ENCODE results near the gene ASTN2. TPM values are rescaled to one million over a fixed set of nuclear protein-coding genes. Genes with fewer than 3 reads are reported as not detected.

Gene ASTN2
- total and polyA plus RNA-seq, 9 of the 15 experiments (the other 6 are each of a cell fraction or from before 2014, with no cell fraction given): 0.56 to 3.5 (median 1.9) TPM

GRCh38 chr9:116550696-116551436, 864.0 kb downstream of the ASTN2 start (continued):
- TF ChIP-seq LARP7 (IDR thresholded peaks at IDR 0.05): no peak
- TF ChIP-seq, protein P1, sequence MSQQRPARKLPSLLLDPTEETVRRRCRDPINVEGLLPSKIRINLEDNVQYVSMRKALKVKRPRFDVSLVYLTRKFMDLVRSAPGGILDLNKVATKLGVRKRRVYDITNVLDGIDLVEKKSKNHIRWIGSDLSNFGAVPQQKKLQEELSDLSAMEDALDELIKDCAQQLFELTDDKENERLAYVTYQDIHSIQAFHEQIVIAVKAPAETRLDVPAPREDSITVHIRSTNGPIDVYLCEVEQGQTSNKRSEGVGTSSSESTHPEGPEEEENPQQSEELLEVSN (IDR thresholded peaks at IDR 0.05; ENCODE audit: borderline replicate concordance in 1 of 2, extremely low read depth in 1 of 2, insufficient read depth in 1 of 2, insufficient read length in 1 of 2, low read depth in 1 of 2, low read length in 1 of 2, poor library complexity in 1 of 2, severe bottlenecking in 1 of 2): no peak
- no peak for TF ChIP-seq PRMT5 (CRISPR knock-in tag; IDR thresholded peaks at IDR 0.05)
- TF ChIP-seq PTBP1 (IDR thresholded peaks at IDR 0.05; ENCODE audit: low read depth, low read length): no peak
- TF ChIP-seq, protein P2, sequence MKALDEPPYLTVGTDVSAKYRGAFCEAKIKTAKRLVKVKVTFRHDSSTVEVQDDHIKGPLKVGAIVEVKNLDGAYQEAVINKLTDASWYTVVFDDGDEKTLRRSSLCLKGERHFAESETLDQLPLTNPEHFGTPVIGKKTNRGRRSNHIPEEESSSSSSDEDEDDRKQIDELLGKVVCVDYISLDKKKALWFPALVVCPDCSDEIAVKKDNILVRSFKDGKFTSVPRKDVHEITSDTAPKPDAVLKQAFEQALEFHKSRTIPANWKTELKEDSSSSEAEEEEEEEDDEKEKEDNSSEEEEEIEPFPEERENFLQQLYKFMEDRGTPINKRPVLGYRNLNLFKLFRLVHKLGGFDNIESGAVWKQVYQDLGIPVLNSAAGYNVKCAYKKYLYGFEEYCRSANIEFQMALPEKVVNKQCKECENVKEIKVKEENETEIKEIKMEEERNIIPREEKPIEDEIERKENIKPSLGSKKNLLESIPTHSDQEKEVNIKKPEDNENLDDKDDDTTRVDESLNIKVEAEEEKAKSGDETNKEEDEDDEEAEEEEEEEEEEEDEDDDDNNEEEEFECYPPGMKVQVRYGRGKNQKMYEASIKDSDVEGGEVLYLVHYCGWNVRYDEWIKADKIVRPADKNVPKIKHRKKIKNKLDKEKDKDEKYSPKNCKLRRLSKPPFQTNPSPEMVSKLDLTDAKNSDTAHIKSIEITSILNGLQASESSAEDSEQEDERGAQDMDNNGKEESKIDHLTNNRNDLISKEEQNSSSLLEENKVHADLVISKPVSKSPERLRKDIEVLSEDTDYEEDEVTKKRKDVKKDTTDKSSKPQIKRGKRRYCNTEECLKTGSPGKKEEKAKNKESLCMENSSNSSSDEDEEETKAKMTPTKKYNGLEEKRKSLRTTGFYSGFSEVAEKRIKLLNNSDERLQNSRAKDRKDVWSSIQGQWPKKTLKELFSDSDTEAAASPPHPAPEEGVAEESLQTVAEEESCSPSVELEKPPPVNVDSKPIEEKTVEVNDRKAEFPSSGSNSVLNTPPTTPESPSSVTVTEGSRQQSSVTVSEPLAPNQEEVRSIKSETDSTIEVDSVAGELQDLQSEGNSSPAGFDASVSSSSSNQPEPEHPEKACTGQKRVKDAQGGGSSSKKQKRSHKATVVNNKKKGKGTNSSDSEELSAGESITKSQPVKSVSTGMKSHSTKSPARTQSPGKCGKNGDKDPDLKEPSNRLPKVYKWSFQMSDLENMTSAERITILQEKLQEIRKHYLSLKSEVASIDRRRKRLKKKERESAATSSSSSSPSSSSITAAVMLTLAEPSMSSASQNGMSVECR (CRISPR knock-in tag; IDR thresholded peaks at IDR 0.05): no peak
- TF ChIP-seq CC2D1A (IDR thresholded peaks at IDR 0.05): no peak
- 0 out of 2 replicates have a peak, but pooled peaks have one; percentile 30 for TF ChIP-seq SMARCC2 (IDR thresholded peaks at IDR 0.05; ENCODE audit: low read depth)
- peak; percentile 61; the same call in 1 of the 2 replicates for TF ChIP-seq JUN (IDR thresholded peaks at IDR 0.05; ENCODE audit: borderline replicate concordance, low read depth, low read length)
- TF ChIP-seq JUN (CRISPR knock-in tag; IDR thresholded peaks at IDR 0.05; ENCODE audit: borderline replicate concordance): no peak
- no peak for TF ChIP-seq HMG20A (CRISPR knock-in tag; conservative IDR thresholded peaks at IDR 0.05)
- TF ChIP-seq, protein P3, sequence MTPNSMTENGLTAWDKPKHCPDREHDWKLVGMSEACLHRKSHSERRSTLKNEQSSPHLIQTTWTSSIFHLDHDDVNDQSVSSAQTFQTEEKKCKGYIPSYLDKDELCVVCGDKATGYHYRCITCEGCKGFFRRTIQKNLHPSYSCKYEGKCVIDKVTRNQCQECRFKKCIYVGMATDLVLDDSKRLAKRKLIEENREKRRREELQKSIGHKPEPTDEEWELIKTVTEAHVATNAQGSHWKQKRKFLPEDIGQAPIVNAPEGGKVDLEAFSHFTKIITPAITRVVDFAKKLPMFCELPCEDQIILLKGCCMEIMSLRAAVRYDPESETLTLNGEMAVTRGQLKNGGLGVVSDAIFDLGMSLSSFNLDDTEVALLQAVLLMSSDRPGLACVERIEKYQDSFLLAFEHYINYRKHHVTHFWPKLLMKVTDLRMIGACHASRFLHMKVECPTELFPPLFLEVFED (CRISPR knock-in tag; conservative IDR thresholded peaks at IDR 0.05): no peak
- TF ChIP-seq CBFA2T3 (IDR thresholded peaks at IDR 0.05): peak; percentile 56
- no peak for TF ChIP-seq ZNF3 (CRISPR knock-in tag; IDR thresholded peaks at IDR 0.05)
- no peak for TF ChIP-seq ETV6 (IDR thresholded peaks at IDR 0.05; ENCODE audit: borderline replicate concordance in 1 of 2, low read depth in 2 of 2, low read length in 1 of 2)
- no peak for TF ChIP-seq ETV6 (CRISPR knock-in tag; IDR thresholded peaks at IDR 0.05; ENCODE audit: borderline replicate concordance)
- peak; percentile 35 for TF ChIP-seq ZNF316 (IDR thresholded peaks at IDR 0.05)
- TF ChIP-seq ZNF639 (CRISPR knock-in tag; conservative IDR thresholded peaks at IDR 0.05 in 1 of 2, IDR thresholded peaks at IDR 0.05 in 1 of 2): 0 out of 4 replicates have a peak, but pooled peaks of 1 of the 2 experiments have one; percentile 20

Data from K562 (cell line).